GM23338 (cell line): ENCODE data around the gene RIC1. TPM values are rescaled to one million over a fixed set of nuclear protein-coding genes. Genes with fewer than 3 reads are reported as not detected.

ENCODE experiments used
- ATAC-seq: fragments of 200-7000 bp; cut with Tn5 transposase; 3 replicates; pipeline ENCODE4 v1.9.1; 2020
- DNase-seq: peaks from one replicate; pipeline ENCODE4 v3.0.0-alpha.2; 2015; ENCODE audit warnings: low spot score
- H2AFZ ChIP-seq: fragments of 200-600 bp; sonication (generic); 2 replicates; pipeline ENCODE4 v1.8.0; 2016; ENCODE audit warnings: antibody characterized with exemption, mild to moderate bottlenecking, moderate library complexity
- H3F3A ChIP-seq: fragments of 200-600 bp; sonication (generic); replicated peaks from 2 replicates; pipeline ENCODE4 v1.8.0; 2017; ENCODE audit warnings: antibody characterized with exemption, mixed run types, low read depth
- H3K27ac ChIP-seq: fragments of 200-600 bp; sonication (generic); 2 replicates; pipeline ENCODE4 v1.6.1; 2016; ENCODE audit warnings: low read depth
- H3K27me3 ChIP-seq: fragments of 200-600 bp; sonication (generic); 2 replicates; pipeline ENCODE4 v1.8.0; 2016; ENCODE audit warnings: mild to moderate bottlenecking, mixed run types, moderate library complexity; ENCODE audit not compliant: insufficient read depth
- H3K36me3 ChIP-seq: fragments of 200-600 bp; sonication (generic); 2 replicates; pipeline ENCODE4 v1.8.0; 2016; ENCODE audit warnings: mild to moderate bottlenecking; ENCODE audit not compliant: insufficient read depth
- H3K4me1 ChIP-seq: fragments of 200-600 bp; sonication (generic); 2 replicates; pipeline ENCODE4 v1.8.0; 2016; ENCODE audit warnings: mild to moderate bottlenecking, moderate library complexity; ENCODE audit not compliant: insufficient read depth
- H3K4me2 ChIP-seq: fragments of 200-600 bp; sonication (generic); 2 replicates; pipeline ENCODE4 v1.7.1; 2017; ENCODE audit warnings: mixed run types
- H3K4me3 ChIP-seq: fragments of 200-600 bp; sonication (generic); 2 replicates; pipeline ENCODE4 v1.6.1; 2016; ENCODE audit warnings: mixed run types
- H3K79me2 ChIP-seq: fragments of 200-600 bp; sonication (generic); replicated peaks from 2 replicates; pipeline ENCODE4 v1.8.0; 2017; ENCODE audit warnings: mild to moderate bottlenecking; ENCODE audit not compliant: insufficient read depth
- H3K9me2 ChIP-seq: fragments of 200-600 bp; sonication (generic); 2 replicates; pipeline ENCODE4 v1.8.0; 2017; ENCODE audit not compliant: insufficient read depth
- H4K20me1 ChIP-seq: fragments of 200-600 bp; sonication (generic); replicated peaks from 2 replicates; pipeline ENCODE4 v1.8.0; 2017; ENCODE audit warnings: mild to moderate bottlenecking; ENCODE audit not compliant: insufficient read depth
- H3K27ac Mint-ChIP-seq: 2 replicates; pipeline ENCODE4 v1.8.0; 2020; ENCODE audit warnings: inconsistent platforms, mild to moderate bottlenecking, moderate library complexity, mixed read lengths
- H3K27me3 Mint-ChIP-seq: 3 replicates; pipeline ENCODE4 v1.8.0; 2022; ENCODE audit warnings: low read depth, mild to moderate bottlenecking, moderate library complexity, mixed read lengths, inconsistent platforms; ENCODE audit not compliant: insufficient read depth, poor library complexity
- H3K36me3 Mint-ChIP-seq: 3 replicates; pipeline ENCODE4 v1.8.0; 2021; ENCODE audit warnings: low read depth, mild to moderate bottlenecking, inconsistent platforms, moderate library complexity, mixed read lengths
- H3K4me1 Mint-ChIP-seq: 3 replicates; pipeline ENCODE4 v1.8.0; 2020; ENCODE audit warnings: mild to moderate bottlenecking, inconsistent platforms, mixed read lengths
- H3K4me3 Mint-ChIP-seq: 3 replicates; pipeline ENCODE4 v1.8.0; 2021; ENCODE audit warnings: moderate library complexity, mild to moderate bottlenecking, inconsistent platforms, mixed read lengths
- H3K9me3 Mint-ChIP-seq: 3 replicates; pipeline ENCODE4 v1.8.0; 2020; ENCODE audit warnings: moderate library complexity, mild to moderate bottlenecking, inconsistent platforms, mixed read lengths
- CREB1 ChIP-seq: fragments of 250-450 bp; sonication (Bioruptor Pico); IDR thresholded peaks from 2 replicates; pipeline ENCODE4 v1.5.0; 2020; ENCODE audit warnings: low read depth, mild to moderate bottlenecking, moderate library complexity
- EZH2 ChIP-seq: fragments of 200-600 bp; sonication (generic); IDR thresholded peaks from one replicate; pipeline ENCODE4 v1.8.0; 2017; ENCODE audit warnings: antibody characterized with exemption, mild to moderate bottlenecking, low read depth; ENCODE audit not compliant: unreplicated experiment
- EZH2phosphoT487 ChIP-seq: fragments of 200-600 bp; sonication (generic); IDR thresholded peaks from one replicate; pipeline ENCODE4 v1.8.1; 2018; ENCODE audit warnings: antibody characterized with exemption; ENCODE audit not compliant: unreplicated experiment
- JUNB ChIP-seq: IDR thresholded peaks from one replicate; pipeline ENCODE4 v1.6.1; 2016; ENCODE audit warnings: antibody characterized with exemption; ENCODE audit not compliant: unreplicated experiment
- NANOG ChIP-seq: IDR thresholded peaks from 2 replicates; pipeline ENCODE4 v1.6.1; 2016; ENCODE audit warnings: antibody characterized with exemption, borderline replicate concordance
- POLR2AphosphoS5 ChIP-seq: IDR thresholded peaks from 2 replicates; pipeline ENCODE4 v1.6.1; 2016; ENCODE audit warnings: antibody characterized with exemption, low read depth
- STAT1 ChIP-seq: IDR thresholded peaks from one replicate; pipeline ENCODE4 v1.6.1; 2016; ENCODE audit warnings: antibody characterized with exemption; ENCODE audit not compliant: unreplicated experiment
- ZNF114 ChIP-seq: fragments of 250-450 bp; sonication (Bioruptor Pico); IDR thresholded peaks from 2 replicates; pipeline ENCODE4 v1.5.0; 2020; ENCODE audit warnings: mild to moderate bottlenecking, moderate library complexity
- ZNF331 ChIP-seq: fragments of 250-450 bp; sonication (Bioruptor Pico); IDR thresholded peaks from 2 replicates; pipeline ENCODE4 v1.5.0; 2020; ENCODE audit warnings: low read depth, mild to moderate bottlenecking, moderate library complexity
- polyA plus RNA-seq: library from polyadenylated mRNA; unstranded; fragments of >200 nt; fragmentation: Nextera tagmentation; extraction: Ambion mirVana; gene quantifications from 2 replicates; pipeline ENCODE4 v1.2.1, GENCODE V29; 2016
- total RNA-seq: library from RNA; depleted of rRNA; stranded (reverse); fragments of >200 nt; shearing (Covaris generic); gene quantifications from 2 replicates; pipeline ENCODE4 v1.2.3, GENCODE V29; 2014
- TF ChIP-seq, protein P1 (sequence below): fragments of 250-450 bp; sonication (Bioruptor Pico); IDR thresholded peaks from 2 replicates; pipeline ENCODE4 v1.5.0; 2020; ENCODE audit warnings: mild to moderate bottlenecking, moderate library complexity
- TF ChIP-seq, protein P2 (sequence below), 2 experiments: fragments of 200-600 bp in 1 of 2; sonication (generic) in 1 of 2; conservative IDR thresholded peaks; 2 replicates each; pipeline versions ENCODE4 v1.5.1 to v1.6.1; 2016 to 2017; ENCODE audit warnings: antibody characterized with exemption in 2 of 2, low read depth in 2 of 2, mild to moderate bottlenecking in 2 of 2, moderate library complexity in 1 of 2
- TF ChIP-seq, protein P3 (sequence below): IDR thresholded peaks from 2 replicates; pipeline ENCODE4 v1.6.1; 2016; ENCODE audit warnings: antibody characterized with exemption
- TF ChIP-seq, protein P4 (sequence below): IDR thresholded peaks from one replicate; pipeline ENCODE4 v1.6.1; 2018; ENCODE audit warnings: antibody characterized with exemption; ENCODE audit not compliant: unreplicated experiment

Gene RIC1
- total and polyA plus RNA-seq, 2 experiments from 2014 or later = 7.8 to 34.9 TPM

DNA sequence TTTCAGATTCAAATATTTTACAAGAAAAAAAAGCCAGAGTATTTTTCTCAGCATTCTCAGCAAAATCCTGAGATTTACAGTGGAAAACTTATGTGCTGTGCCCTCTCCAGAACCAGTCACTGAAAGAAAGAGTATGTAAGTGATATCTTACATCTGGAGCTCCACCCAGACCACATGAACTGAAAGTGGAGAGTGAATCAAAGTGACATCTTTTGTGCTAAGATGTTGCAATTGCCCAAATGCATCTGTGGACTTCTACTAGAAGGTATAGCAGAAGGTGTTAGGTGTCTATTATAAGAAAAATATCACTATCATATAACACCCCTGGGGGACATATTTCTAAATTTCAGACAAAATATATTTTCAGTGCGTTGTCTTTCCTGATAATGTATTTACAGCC lies 49.0 kb upstream of the RIC1 start:
- H3K27me3 ChIP-seq = no peaks in the 10 kb centered on the region
- H4K20me1 ChIP-seq = no peaks in the 10 kb centered on the region
- H3K27me3 Mint-ChIP-seq = peaks cover 5% of the 10 kb centered on the region
- H3K36me3 ChIP-seq = no peaks in the 10 kb centered on the region
- H3K79me2 ChIP-seq = no peaks in the 10 kb centered on the region
- no peak for ATAC-seq
- no peaks in the 10 kb centered on the region; the same call in 2 of the 3 replicates for H3K4me1 Mint-ChIP-seq
- H3K4me3 ChIP-seq = no peak overlapping the region
- no peaks in the 10 kb centered on the region for H3K9me3 Mint-ChIP-seq
- H3K36me3 Mint-ChIP-seq = no peaks in the 10 kb centered on the region
- H3K27ac ChIP-seq = no peak overlapping the region
- H3K27ac Mint-ChIP-seq = no peak overlapping the region
- TF ChIP-seq EZH2phosphoT487 (no peak), POLR2AphosphoS5 (no peak), JUNB (no peak), ZNF331 (CRISPR knock-in tag) (no peak), STAT1 (no peak), ZNF114 (no peak), EZH2 (no peak), NANOG (no peak), CREB1 (CRISPR knock-in tag) (no peak)
- TF ChIP-seq, protein P1, sequence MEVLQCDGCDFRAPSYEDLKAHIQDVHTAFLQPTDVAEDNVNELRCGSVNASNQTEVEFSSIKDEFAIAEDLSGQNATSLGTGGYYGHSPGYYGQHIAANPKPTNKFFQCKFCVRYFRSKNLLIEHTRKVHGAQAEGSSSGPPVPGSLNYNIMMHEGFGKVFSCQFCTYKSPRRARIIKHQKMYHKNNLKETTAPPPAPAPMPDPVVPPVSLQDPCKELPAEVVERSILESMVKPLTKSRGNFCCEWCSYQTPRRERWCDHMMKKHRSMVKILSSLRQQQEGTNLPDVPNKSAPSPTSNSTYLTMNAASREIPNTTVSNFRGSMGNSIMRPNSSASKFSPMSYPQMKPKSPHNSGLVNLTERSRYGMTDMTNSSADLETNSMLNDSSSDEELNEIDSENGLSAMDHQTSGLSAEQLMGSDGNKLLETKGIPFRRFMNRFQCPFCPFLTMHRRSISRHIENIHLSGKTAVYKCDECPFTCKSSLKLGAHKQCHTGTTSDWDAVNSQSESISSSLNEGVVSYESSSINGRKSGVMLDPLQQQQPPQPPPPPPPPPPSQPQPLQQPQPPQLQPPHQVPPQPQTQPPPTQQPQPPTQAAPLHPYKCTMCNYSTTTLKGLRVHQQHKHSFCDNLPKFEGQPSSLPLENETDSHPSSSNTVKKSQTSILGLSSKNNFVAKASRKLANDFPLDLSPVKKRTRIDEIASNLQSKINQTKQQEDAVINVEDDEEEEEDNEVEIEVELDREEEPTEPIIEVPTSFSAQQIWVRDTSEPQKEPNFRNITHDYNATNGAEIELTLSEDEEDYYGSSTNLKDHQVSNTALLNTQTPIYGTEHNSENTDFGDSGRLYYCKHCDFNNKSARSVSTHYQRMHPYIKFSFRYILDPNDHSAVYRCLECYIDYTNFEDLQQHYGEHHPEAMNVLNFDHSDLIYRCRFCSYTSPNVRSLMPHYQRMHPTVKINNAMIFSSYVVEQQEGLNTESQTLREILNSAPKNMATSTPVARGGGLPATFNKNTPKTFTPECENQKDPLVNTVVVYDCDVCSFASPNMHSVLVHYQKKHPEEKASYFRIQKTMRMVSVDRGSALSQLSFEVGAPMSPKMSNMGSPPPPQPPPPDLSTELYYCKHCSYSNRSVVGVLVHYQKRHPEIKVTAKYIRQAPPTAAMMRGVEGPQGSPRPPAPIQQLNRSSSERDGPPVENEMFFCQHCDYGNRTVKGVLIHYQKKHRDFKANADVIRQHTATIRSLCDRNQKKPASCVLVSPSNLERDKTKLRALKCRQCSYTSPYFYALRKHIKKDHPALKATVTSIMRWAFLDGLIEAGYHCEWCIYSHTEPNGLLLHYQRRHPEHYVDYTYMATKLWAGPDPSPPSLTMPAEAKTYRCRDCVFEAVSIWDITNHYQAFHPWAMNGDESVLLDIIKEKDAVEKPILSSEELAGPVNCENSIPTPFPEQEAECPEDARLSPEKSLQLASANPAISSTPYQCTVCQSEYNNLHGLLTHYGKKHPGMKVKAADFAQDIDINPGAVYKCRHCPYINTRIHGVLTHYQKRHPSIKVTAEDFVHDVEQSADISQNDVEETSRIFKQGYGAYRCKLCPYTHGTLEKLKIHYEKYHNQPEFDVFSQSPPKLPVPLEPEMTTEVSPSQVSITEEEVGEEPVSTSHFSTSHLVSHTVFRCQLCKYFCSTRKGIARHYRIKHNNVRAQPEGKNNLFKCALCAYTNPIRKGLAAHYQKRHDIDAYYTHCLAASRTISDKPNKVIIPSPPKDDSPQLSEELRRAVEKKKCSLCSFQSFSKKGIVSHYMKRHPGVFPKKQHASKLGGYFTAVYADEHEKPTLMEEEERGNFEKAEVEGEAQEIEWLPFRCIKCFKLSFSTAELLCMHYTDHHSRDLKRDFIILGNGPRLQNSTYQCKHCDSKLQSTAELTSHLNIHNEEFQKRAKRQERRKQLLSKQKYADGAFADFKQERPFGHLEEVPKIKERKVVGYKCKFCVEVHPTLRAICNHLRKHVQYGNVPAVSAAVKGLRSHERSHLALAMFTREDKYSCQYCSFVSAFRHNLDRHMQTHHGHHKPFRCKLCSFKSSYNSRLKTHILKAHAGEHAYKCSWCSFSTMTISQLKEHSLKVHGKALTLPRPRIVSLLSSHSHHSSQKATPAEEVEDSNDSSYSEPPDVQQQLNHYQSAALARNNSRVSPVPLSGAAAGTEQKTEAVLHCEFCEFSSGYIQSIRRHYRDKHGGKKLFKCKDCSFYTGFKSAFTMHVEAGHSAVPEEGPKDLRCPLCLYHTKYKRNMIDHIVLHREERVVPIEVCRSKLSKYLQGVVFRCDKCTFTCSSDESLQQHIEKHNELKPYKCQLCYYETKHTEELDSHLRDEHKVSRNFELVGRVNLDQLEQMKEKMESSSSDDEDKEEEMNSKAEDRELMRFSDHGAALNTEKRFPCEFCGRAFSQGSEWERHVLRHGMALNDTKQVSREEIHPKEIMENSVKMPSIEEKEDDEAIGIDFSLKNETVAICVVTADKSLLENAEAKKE (CRISPR knock-in tag) = no peak
- TF ChIP-seq, protein P2, sequence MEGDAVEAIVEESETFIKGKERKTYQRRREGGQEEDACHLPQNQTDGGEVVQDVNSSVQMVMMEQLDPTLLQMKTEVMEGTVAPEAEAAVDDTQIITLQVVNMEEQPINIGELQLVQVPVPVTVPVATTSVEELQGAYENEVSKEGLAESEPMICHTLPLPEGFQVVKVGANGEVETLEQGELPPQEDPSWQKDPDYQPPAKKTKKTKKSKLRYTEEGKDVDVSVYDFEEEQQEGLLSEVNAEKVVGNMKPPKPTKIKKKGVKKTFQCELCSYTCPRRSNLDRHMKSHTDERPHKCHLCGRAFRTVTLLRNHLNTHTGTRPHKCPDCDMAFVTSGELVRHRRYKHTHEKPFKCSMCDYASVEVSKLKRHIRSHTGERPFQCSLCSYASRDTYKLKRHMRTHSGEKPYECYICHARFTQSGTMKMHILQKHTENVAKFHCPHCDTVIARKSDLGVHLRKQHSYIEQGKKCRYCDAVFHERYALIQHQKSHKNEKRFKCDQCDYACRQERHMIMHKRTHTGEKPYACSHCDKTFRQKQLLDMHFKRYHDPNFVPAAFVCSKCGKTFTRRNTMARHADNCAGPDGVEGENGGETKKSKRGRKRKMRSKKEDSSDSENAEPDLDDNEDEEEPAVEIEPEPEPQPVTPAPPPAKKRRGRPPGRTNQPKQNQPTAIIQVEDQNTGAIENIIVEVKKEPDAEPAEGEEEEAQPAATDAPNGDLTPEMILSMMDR (conservative IDR thresholded peaks at IDR 0.05; ENCODE audit: low read depth in 2 of 2) = no peak
- TF ChIP-seq, protein P3, sequence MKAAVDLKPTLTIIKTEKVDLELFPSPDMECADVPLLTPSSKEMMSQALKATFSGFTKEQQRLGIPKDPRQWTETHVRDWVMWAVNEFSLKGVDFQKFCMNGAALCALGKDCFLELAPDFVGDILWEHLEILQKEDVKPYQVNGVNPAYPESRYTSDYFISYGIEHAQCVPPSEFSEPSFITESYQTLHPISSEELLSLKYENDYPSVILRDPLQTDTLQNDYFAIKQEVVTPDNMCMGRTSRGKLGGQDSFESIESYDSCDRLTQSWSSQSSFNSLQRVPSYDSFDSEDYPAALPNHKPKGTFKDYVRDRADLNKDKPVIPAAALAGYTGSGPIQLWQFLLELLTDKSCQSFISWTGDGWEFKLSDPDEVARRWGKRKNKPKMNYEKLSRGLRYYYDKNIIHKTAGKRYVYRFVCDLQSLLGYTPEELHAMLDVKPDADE = no peak
- TF ChIP-seq, protein P4, sequence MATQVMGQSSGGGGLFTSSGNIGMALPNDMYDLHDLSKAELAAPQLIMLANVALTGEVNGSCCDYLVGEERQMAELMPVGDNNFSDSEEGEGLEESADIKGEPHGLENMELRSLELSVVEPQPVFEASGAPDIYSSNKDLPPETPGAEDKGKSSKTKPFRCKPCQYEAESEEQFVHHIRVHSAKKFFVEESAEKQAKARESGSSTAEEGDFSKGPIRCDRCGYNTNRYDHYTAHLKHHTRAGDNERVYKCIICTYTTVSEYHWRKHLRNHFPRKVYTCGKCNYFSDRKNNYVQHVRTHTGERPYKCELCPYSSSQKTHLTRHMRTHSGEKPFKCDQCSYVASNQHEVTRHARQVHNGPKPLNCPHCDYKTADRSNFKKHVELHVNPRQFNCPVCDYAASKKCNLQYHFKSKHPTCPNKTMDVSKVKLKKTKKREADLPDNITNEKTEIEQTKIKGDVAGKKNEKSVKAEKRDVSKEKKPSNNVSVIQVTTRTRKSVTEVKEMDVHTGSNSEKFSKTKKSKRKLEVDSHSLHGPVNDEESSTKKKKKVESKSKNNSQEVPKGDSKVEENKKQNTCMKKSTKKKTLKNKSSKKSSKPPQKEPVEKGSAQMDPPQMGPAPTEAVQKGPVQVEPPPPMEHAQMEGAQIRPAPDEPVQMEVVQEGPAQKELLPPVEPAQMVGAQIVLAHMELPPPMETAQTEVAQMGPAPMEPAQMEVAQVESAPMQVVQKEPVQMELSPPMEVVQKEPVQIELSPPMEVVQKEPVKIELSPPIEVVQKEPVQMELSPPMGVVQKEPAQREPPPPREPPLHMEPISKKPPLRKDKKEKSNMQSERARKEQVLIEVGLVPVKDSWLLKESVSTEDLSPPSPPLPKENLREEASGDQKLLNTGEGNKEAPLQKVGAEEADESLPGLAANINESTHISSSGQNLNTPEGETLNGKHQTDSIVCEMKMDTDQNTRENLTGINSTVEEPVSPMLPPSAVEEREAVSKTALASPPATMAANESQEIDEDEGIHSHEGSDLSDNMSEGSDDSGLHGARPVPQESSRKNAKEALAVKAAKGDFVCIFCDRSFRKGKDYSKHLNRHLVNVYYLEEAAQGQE = no peak
- H3K4me1 ChIP-seq = no peaks in the 10 kb centered on the region
- no peak for DNase-seq
- no peak overlapping the region for H2AFZ ChIP-seq
- H3F3A ChIP-seq = no peaks in the 10 kb centered on the region
- H3K4me3 Mint-ChIP-seq = no peak overlapping the region
- 0 out of 2 replicates have a peak, but pooled peaks cover 3% of the 10 kb centered on the region for H3K9me2 ChIP-seq
- no peak overlapping the region for H3K4me2 ChIP-seq
